GM18951 (cell line): ENCODE results near the gene LYZL1.

Source experiments
- POLR2A ChIP-seq: IDR thresholded peaks from 4 replicates; pipeline ENCODE4 v1.6.1; 2011; ENCODE audit warnings: mild to moderate bottlenecking; ENCODE audit not compliant: insufficient read length, insufficient read depth; ENCODE audit errors: extremely low read depth
- in situ Hi-C: fragments of 300-500 bp; cut with MboI; formaldehyde crosslinking; loops from one replicate; pipeline ENCODE4 v1.12.0; 2022; ENCODE audit warnings: low sequenced_read_pairs, mixed read lengths, inconsistent platforms; ENCODE audit not compliant: unreplicated experiment

LYZL1 gene

DNA sequence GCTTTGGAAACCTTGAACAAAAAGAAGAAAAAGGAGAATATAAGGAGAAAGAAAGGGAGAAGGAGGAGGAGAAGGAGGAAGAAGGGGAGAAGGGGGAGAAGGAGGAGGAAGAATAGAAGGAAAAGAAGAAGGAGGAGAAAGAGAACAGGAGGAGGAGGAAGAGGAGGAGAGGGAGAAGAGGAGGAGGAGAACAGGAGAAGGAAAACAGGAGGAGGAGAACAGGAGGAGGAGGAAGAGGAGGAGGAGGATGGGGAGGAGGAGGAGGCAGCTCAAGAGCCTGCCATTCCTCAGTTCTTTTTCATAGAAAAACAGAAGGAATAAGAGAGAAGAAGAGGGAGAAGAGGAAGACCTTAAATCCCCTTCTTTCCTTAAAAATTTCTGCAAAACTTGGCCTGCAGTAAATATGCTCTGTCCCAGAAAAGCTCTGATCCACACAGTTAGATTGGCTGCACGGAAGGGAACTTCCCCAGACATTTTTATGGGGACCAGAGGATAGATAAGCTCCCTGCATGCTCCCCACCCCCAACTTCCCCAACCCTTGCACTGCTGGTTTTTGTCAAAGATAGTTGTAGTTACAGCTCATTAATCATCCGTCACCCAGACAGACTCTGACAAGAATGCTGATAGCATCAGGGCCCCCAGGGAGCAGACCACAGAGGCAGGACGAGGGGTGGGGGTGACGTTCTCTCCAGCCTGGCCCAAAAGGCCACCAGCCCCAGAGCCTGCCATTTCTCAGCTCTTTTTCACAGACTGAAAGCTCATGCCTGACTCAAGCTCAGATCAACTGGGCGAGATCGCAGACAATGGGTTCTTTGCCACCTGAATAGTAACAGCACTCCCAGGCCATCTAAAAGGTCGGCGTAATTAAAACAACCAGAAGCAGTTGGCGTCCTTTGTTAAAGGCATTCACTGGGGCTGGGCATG is 34.5 kb upstream of the LYZL1 start:
- TF ChIP-seq POLR2A = no peak
- in situ Hi-C loops = no loop called here

DNA sequence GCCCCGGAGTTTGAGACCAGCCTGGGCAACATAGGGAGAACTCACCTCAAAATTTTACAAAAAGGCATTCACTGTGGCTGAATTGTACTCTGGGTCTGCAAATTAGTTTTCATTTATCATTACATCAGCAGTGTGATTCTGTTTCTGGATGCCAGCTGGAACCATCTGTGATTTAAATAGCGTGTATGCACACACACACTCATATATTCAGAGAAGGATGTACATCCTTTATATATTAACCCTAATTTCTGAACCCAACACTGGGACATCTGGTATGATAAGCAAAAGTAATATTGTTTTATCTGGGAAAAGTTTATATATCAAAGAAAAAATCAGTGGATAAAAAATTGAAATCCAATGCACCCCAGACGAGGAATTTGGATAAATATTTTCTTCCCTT is 33.8 kb upstream of the LYZL1 start:
- in situ Hi-C loops = no loop called here
- TF ChIP-seq POLR2A = no peak

DNA sequence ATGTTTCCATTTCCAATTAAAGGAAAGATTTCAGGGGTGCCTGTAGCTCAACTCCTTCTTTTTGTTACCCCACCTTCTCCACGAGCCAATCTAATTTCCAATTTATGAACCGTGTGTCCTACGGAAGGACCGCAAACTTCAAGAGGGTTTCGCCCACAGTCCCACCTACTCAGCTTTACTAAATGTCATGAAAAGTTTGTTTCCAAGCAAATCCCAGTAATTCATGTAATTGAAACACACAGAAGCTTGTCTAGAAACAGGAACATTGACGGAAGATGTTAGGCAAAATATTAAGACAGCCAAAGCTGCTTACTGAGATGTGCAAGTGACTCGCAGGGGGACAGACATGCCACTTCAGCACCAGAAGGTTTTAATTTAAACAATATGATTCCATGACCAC is 32.9 kb upstream of the LYZL1 start:
- TF ChIP-seq POLR2A = no peak
- in situ Hi-C loops = no loop called here

DNA sequence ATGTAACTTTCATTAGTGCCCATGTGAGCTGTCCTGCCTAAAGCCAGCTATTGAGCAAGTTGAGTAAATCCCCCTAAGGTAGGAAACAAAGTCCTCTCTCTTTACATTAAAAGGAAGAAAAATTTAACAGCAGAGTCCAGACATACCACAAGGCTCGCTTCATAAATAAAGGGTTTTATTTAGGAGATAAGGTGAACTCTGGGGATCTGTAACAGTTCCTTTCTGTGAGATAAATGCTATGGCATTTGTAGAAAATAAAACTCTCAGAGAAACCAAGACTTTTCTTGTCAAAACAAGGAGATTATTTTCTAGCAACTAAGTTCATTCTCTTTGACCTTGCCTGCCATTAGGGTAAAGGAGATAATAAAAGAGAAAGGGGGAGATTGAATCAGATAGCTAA is 32.3 kb upstream of the LYZL1 start:
- in situ Hi-C loops = no loop called here
- no peak for TF ChIP-seq POLR2A

DNA sequence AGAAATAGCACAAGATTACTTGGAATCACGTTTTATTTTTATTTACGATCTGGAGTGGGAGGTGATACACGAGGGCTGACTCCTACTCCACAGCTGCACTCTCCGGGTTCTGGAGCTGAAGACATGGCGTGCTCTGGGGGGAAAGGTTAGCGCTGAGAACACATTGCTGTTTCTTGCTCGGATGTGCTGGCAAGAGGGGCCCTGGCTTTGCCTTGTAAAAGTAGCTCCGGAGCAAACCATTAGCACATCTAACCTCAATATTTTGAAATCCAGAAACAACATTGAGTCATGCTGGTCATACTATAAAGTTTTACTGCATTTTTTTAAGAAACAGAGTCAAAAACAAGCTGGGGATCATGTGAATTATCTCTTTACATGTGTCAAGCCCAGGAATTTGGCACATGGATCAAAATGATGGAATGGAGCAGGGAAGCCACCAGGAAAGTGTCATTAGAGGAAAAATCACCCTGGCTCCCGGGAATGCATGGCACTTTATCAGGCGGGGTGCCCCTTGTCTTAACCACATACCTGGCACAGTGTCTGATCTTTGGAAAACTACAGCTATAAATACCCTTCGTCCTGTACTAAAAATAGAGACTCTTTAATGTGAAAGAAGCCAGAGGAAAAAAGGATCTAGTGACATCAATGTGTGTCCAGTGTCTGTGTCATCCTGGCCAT is 31.6 kb upstream of the LYZL1 start:
- in situ Hi-C loops = no loop called here
- TF ChIP-seq POLR2A = no peak

DNA sequence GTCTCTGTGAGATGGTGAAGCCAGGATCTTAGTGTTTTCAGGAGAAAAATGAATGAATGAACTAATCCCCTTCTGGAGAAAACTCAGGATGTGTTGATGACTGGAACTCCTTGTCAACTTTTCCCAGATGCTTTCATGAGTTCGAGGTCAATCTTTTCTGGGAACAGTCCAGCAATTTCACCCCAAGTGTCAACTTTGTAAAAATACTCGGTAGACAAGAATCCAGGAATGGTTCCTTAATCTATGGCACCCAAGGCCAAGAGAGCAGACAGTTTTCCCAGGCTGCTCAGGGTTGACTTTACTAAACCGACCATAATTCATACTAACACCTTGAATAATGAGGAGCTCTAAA is 31.1 kb upstream of the LYZL1 start:
- TF ChIP-seq POLR2A = no peak
- in situ Hi-C loops = no loop called here

DNA sequence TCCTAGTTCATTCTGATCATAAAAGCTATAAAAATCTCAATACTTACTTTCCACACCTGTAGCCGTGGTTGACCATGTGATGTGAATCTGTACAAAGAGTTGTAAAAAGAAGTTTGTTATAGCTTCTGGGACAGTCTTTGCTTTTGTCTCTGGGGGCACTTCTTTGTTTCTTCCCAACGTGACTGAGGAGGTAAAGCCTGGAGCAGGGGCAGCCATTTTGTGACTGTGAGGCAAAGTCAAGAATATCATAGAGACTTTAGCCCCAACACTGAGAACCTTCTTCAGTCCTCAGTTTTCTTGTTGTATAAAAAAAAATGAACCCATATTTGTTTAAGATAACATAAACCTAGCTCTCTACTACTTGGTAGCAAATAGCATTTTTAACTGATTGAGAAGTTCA is 29.4 kb upstream of the LYZL1 start:
- in situ Hi-C loops = no loop called here
- no peak for TF ChIP-seq POLR2A

DNA sequence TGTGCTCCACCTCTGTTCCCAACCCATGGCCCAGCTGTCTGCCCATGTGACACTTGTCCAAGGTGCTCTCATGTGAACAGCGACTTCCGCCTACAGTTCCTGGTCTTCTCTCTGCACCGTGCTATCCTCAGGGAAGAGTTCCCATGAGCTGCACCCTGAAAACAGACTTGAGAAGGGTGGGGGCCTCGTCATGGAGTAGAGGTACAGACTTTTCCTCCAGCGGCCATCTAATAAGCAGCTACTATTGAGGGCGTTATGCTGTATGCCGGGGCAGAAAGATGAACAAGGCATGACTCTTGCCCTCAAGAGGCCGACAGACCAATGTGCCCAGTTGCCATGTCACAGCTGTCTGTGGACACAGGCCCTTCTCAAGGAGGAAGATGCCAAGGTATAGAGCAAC is 25.4 kb upstream of the LYZL1 start:
- TF ChIP-seq POLR2A = no peak
- in situ Hi-C loops = no loop called here

DNA sequence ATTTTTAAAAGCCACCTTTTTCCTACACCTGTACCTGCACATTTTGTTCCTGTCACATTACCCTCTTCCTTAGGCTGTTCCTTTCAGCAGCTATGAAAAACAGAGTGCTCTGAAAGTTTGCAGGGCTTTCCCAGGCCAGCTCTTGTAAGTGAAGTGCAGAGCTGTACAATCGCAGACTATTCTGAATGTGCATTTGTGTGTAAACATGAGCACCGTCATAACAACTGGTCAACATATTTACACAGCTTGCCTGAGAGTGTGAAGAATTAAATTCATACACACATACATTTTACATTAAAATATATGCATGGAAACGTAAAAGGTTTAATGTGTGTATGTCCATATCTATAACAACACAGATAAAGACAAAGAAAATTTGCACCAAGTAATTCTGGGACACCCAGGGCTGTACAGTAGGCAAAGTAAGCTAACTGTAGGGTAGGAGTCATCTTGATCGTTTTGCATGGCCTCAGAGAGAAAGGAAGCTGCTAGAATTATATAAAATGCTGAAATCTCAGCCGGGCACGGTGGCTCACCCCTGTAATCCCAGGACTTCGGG is 23.6 kb upstream of the LYZL1 start:
- in situ Hi-C loops = no loop called here
- TF ChIP-seq POLR2A = no peak

DNA sequence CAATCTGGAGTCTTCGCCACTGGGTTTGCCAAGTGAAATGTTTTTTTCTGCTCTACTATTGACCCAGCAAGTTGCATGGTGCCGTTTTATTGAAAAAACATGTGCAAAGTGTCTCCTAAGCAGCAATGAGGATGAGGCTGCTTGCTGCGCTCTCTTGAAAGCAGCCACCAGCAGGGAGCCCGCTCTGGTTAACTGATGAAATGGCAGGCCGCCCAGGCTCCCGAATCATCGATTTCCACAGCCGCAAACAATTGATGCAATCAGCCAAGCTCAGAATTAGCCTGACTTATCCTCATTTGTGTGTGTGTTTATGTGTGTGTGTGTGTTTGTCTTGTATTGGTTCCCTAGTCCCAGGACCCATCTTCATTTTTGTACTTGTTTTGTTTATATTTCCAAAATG is 22.2 kb upstream of the LYZL1 start:
- in situ Hi-C loops = no loop called here
- no peak for TF ChIP-seq POLR2A

DNA sequence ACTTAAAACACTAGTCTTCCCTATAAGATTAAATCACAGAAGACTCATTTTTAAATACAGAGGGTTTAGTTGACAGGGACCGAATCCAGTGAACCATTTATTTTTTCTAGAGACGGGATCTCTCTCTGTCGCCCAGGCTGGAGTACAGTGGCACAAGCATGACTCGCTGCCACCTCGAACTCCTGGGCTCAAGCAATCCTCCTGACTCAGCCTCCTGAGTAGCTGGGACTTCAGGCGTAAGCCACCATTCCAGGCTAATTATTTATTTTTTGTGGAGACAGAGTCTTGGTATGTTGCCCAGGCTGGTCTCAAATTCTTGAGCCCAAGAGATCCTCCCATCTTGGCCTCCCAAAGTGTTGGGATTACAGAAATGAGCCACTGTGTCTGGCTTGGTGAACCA is 20.9 kb upstream of the LYZL1 start:
- no peak for TF ChIP-seq POLR2A
- in situ Hi-C loops = no loop called here

DNA sequence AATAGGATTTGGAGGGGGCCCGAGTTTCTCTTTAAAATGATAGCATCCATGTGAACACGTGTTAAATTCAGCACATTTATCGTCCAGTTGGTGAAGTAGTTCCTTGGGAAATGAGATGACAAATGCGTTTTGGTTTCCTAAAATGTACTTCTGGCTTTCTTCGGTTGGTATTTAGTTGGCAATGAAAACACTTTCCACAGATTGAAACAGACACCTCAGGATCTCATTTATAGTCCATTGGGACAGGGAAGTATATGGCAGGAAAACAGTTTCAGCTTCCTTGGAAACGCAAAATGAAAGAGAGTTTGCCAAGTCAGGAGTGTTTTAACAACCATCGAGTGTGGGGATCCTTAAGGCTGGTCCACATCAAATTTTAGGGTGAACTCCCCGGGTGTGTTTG is 19.4 kb upstream of the LYZL1 start:
- no peak for TF ChIP-seq POLR2A
- in situ Hi-C loops = no loop called here

DNA sequence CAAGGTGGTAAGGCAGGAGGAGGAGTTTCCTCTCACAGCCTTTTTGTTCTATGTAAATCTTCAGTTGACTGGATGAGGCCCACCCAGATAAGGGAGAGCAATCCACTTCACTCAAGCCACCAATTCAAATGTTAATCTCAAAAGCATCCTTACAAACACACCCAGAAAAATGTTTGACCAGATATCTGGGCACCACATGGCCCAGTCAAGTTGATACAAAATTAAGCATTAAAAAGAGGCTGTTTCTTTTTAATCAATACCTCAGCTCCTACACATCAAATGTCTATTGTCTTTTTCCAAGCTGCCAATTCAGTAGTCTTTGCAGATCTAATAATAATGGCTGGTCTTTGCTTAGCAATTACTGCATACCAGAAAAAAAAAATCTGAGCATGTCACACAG is 18.0 kb upstream of the LYZL1 start:
- no peak for TF ChIP-seq POLR2A
- in situ Hi-C loops = no loop called here

DNA sequence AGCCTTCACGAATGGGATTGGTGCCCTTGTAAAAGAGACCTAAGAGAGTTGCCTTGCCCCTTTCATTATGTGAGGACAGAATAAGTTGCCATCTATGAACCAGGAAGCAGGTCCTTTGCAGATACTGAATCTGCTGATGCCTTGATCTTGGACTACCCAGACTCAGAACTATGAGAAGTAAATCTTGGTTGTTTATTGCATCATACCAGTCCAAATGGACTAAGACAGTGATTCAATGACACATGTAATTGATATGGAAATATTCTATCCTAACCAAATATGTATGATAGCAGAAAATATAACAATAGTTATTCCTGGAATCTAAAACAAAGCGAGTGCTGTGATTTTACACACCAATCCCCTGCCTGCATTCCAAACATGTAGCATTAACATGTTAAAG is 17.0 kb upstream of the LYZL1 start:
- no peak for TF ChIP-seq POLR2A
- in situ Hi-C loops = no loop called here
